Trophoblast cell (in vitro differentiated cells and primary cell): ENCODE results near the gene B9D1.

Experiments
- DNase-seq, 2 donors: peaks; one replicate each; pipeline ENCODE4 v3.0.0-alpha.2; 2016
- H2AFZ ChIP-seq: 2 replicates; pipeline ENCODE4 v1.6.1; 2013; ENCODE audit warnings: low read length, moderate library complexity, mild to moderate bottlenecking; ENCODE audit not compliant: insufficient read depth, poor library complexity
- H2AK5ac ChIP-seq: 2 replicates; pipeline ENCODE4 v1.6.1; 2013; ENCODE audit warnings: mild to moderate bottlenecking, low read length
- H2BK120ac ChIP-seq: 2 replicates; pipeline ENCODE4 v1.6.1; 2013; ENCODE audit warnings: low read length, mild to moderate bottlenecking, moderate library complexity; ENCODE audit not compliant: insufficient read depth, poor library complexity
- H2BK12ac ChIP-seq: 2 replicates; pipeline ENCODE4 v1.6.1; 2013; ENCODE audit warnings: mild to moderate bottlenecking, low read length, moderate library complexity
- H2BK5ac ChIP-seq: 2 replicates; pipeline ENCODE4 v1.6.1; 2013; ENCODE audit warnings: low read length, low read depth, moderate library complexity, mild to moderate bottlenecking; ENCODE audit not compliant: poor library complexity
- H3K14ac ChIP-seq: 2 replicates; pipeline ENCODE4 v1.6.1; 2013; ENCODE audit warnings: mild to moderate bottlenecking, low read length
- H3K18ac ChIP-seq: 2 replicates; pipeline ENCODE4 v1.6.1; 2013; ENCODE audit warnings: mild to moderate bottlenecking, low read length
- H3K23ac ChIP-seq: 2 replicates; pipeline ENCODE4 v1.6.1; 2013; ENCODE audit warnings: low read length
- H3K27ac ChIP-seq: 2 replicates; pipeline ENCODE4 v1.5.1; 2013; ENCODE audit warnings: low read depth, mild to moderate bottlenecking, inconsistent platforms, low read length, moderate library complexity
- H3K27me3 ChIP-seq: 2 replicates; pipeline ENCODE4 v1.6.1; 2013; ENCODE audit warnings: inconsistent platforms, mild to moderate bottlenecking, low read length, moderate library complexity; ENCODE audit not compliant: insufficient read depth
- H3K36me3 ChIP-seq, 2 experiments: 1 replicate in 1 of 2; 2 replicates in 1 of 2; pipeline ENCODE4 v1.6.1; 2013; ENCODE audit warnings: low read length in 2 of 2, mild to moderate bottlenecking in 2 of 2, moderate library complexity in 1 of 2; ENCODE audit not compliant: insufficient read depth in 2 of 2, control insufficient read depth in 1 of 2
- H3K4ac ChIP-seq: 2 replicates; pipeline ENCODE4 v1.6.1; 2013; ENCODE audit warnings: low read depth, mild to moderate bottlenecking, low read length, moderate library complexity
- H3K4me1 ChIP-seq, 2 experiments: 1 replicate in 1 of 2; 2 replicates in 1 of 2; pipeline ENCODE4 v1.6.1; 2013; ENCODE audit warnings: low read length in 2 of 2, mild to moderate bottlenecking in 2 of 2, moderate library complexity in 1 of 2; ENCODE audit not compliant: insufficient read depth in 2 of 2, control insufficient read depth in 1 of 2
- H3K4me2 ChIP-seq: 2 replicates; pipeline ENCODE4 v1.6.1; 2013; ENCODE audit warnings: inconsistent platforms, mild to moderate bottlenecking, low read length, moderate library complexity
- H3K4me3 ChIP-seq: 2 replicates; pipeline ENCODE4 v1.5.1; 2013; ENCODE audit warnings: mild to moderate bottlenecking, low read depth, low read length, inconsistent platforms
- H3K79me1 ChIP-seq: one replicate; pipeline ENCODE4 v1.6.1; 2013; ENCODE audit warnings: low read length
- H3K79me2 ChIP-seq: 2 replicates; pipeline ENCODE4 v1.6.1; 2013; ENCODE audit warnings: low read length, mild to moderate bottlenecking; ENCODE audit not compliant: control insufficient read depth, insufficient read depth, poor library complexity
- H3K9ac ChIP-seq: 2 replicates; pipeline ENCODE4 v1.6.1; 2013; ENCODE audit warnings: mild to moderate bottlenecking, low read length
- H3K9me3 ChIP-seq: 2 replicates; pipeline ENCODE4 v1.6.1; 2013; ENCODE audit warnings: low read depth, mild to moderate bottlenecking, control low read depth, inconsistent platforms, low read length; ENCODE audit not compliant: insufficient read depth
- H4K12ac ChIP-seq: 2 replicates; pipeline ENCODE4 v1.6.1; 2013; ENCODE audit warnings: low read depth, mild to moderate bottlenecking, low read length, moderate library complexity
- H4K8ac ChIP-seq: 2 replicates; pipeline ENCODE4 v1.6.1; 2013; ENCODE audit warnings: low read depth, mild to moderate bottlenecking, low read length, moderate library complexity
- H4K91ac ChIP-seq: one replicate; pipeline ENCODE4 v1.6.1; 2013; ENCODE audit warnings: low read depth, mild to moderate bottlenecking, low read length, moderate library complexity
- WGBS: extraction: QIAGEN DNeasy Blood & Tissue Kit; methylation state at CpG from one replicate; pipeline ENCODE4 v1.1.7; 2013; ENCODE audit warnings: missing lambda C conversion rate; ENCODE audit not compliant: insufficient read length, insufficient coverage; ENCODE audit errors: extremely low coverage; 5-methylcytosine and 5-hydroxymethylcytosine counted together

The B9D1 gene

DNA sequence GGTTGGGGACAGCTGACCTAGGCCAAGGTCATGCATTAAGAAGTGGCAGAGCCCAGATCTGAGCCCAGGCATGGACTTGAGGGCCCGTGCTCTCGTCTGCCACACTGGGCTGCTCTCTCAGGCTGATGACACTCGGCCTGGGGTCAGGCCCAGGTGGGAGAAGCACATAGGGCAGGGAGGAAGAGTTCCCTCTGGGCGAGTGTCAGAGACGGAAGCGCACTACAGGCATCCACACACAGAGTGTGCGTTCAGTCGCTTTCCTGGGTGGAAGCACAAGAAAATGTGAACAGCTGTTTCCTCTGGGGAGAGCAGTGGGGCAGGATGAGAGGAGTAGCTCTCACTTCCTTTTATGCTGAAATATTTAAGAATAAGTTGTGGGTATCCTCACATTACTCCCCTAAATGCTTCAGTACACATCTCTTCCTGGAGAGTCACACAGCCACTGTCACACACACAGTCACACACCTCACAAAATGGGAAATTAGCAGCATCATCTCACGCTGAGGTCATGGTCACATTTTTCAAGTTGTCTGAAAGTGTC, 59.7 kb downstream of the B9D1 start:
- H3K4ac ChIP-seq = no peak overlapping the region
- H2BK12ac ChIP-seq = no peak overlapping the region
- H3K79me2 ChIP-seq = no peaks in the 10 kb centered on the region
- H3K4me1 ChIP-seq = peaks cover 2 to 7% of the 10 kb centered on the region in 2 experiments
- no peaks in the 10 kb centered on the region for H3K9me3 ChIP-seq
- no peak overlapping the region for H3K4me3 ChIP-seq
- H3K27me3 ChIP-seq = no peaks in the 10 kb centered on the region
- H3K79me1 ChIP-seq = peaks cover 2% of the 10 kb centered on the region
- no CpG with 5 or more reads among the region's 9 CpGs for WGBS
- no peak overlapping the region for H3K9ac ChIP-seq
- H4K8ac ChIP-seq = no peak overlapping the region
- H2AFZ ChIP-seq = no peak overlapping the region
- no peak overlapping the region for H3K23ac ChIP-seq
- DNase-seq = no peak
- H2BK120ac ChIP-seq = no peak overlapping the region
- H4K12ac ChIP-seq = no peak overlapping the region
- no peak overlapping the region for H3K4me2 ChIP-seq
- H2BK5ac ChIP-seq = no peak overlapping the region
- no peak overlapping the region for H3K18ac ChIP-seq
- no peak overlapping the region for H3K27ac ChIP-seq
- H2AK5ac ChIP-seq = no peak overlapping the region
- H3K14ac ChIP-seq = no peak overlapping the region
- H4K91ac ChIP-seq = no peak overlapping the region
- peaks cover 21 to 23% of the 10 kb centered on the region in 2 experiments for H3K36me3 ChIP-seq

DNA sequence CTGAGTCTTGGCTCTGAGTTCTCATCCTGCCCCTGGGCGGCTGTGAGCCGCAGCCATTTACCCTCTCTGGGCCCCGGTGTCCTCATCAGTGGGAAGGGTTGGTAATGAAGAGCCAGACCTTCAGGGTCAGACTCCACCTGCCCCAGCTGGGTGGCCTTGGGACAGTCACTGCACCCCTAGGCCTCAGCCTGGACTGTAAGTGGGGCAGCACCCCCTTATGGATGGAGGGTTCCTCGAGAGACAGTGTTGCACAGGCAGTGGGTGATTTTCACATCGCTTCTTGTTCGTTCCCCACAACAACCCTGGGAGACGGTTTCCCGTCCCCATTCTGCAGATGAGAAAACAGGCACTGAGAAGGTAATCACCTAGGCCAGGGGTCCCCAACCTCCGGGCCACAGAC, 60.5 kb downstream of the B9D1 start:
- no peak overlapping the region for H2AK5ac ChIP-seq
- H3K4me2 ChIP-seq = no peak overlapping the region
- no peak overlapping the region for H4K8ac ChIP-seq
- no peak overlapping the region for H3K18ac ChIP-seq
- no peak overlapping the region for H2AFZ ChIP-seq
- H3K9ac ChIP-seq = no peak overlapping the region
- no peak overlapping the region for H3K23ac ChIP-seq
- no CpG with 5 or more reads among the region's 9 CpGs for WGBS
- no peak overlapping the region for H3K27ac ChIP-seq
- DNase-seq = no peak
- H2BK5ac ChIP-seq = no peak overlapping the region
- no peak overlapping the region for H2BK120ac ChIP-seq
- H4K12ac ChIP-seq = no peak overlapping the region
- H3K27me3 ChIP-seq = no peaks in the 10 kb centered on the region
- no peak overlapping the region for H3K4me3 ChIP-seq
- peaks cover 2 to 7% of the 10 kb centered on the region in 2 experiments for H3K4me1 ChIP-seq
- peaks cover 21 to 23% of the 10 kb centered on the region in 2 experiments for H3K36me3 ChIP-seq
- H3K14ac ChIP-seq = no peak overlapping the region
- no peak overlapping the region for H3K4ac ChIP-seq
- no peaks in the 10 kb centered on the region for H3K9me3 ChIP-seq
- H2BK12ac ChIP-seq = no peak overlapping the region
- peaks cover 2% of the 10 kb centered on the region for H3K79me1 ChIP-seq
- H3K79me2 ChIP-seq = no peaks in the 10 kb centered on the region
- H4K91ac ChIP-seq = no peak overlapping the region

DNA sequence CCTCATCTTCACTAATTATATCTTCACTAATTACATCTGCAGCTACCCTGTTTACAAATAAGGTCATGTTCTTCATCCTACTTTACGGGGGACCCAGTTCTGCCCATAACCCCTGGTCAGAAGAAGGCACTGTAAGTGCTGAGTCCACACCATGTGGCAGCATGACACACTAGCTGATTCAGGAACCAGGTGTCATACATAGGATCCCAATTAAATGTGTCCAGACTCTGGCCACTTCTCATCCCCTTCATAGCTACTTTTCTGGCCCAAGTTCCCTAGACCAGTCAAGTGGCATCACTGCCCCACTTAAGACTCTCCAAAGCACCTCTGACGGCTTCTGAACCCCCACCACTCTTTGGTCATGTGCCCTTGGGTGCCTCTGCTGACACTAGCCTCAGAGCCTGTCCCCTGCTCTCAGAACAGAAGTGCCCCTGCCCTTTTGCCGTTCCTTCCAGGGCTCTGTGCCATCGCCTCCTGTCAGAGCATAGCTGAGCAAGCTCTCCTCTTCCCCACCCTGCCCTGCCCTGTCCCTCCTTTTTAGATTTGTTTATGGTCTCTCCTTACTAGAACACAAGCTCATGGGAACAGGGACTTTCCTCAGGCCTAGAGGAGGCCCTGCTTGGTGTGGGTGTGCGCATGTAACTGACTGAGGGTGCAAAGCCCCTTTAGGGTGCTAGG, 61.1 kb downstream of the B9D1 start:
- Histone ChIP-seq H2BK12ac (no peak overlapping the region), H3K79me2 (no peaks in the 10 kb centered on the region), H2AFZ (no peak overlapping the region), H3K4me2 (no peak overlapping the region), H2AK5ac (no peak overlapping the region), H3K79me1 (peaks cover 2% of the 10 kb centered on the region), H3K4me3 (no peak overlapping the region), H4K91ac (no peak overlapping the region), H3K23ac (no peak overlapping the region), H3K4ac (no peak overlapping the region), H2BK120ac (no peak overlapping the region), H3K4me1 (peaks cover 2 to 7% of the 10 kb centered on the region in 2 experiments), H3K9ac (no peak overlapping the region), H3K27ac (no peak overlapping the region), H2BK5ac (no peak overlapping the region), H3K14ac (no peak overlapping the region), H3K27me3 (no peaks in the 10 kb centered on the region), H3K9me3 (no peaks in the 10 kb centered on the region), H3K36me3 (peaks cover 19 to 23% of the 10 kb centered on the region in 2 experiments), H3K18ac (no peak overlapping the region), H4K12ac (no peak overlapping the region), H4K8ac (no peak overlapping the region)
- DNase-seq = no peak
- WGBS = no CpG with 5 or more reads among the region's 5 CpGs

DNA sequence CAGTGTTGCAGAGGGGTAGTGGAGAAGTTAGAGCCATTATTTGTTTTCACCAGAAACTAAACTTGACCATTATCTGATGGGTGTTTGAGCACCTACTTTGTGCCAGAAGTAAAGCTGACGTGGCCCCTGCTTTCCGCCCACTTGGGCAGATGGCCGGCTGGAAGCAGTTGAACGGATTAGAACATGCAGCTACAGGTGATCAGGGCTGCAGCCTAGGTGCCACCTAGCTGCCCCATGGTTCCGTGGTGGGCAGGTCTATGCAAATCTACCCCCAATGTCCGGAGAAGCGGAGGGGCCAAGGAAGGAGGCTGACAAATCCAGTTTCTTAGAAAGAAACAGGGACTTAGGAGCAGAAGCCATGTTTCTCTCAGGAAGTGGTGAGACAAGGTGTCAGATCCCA, 62.7 kb downstream of the B9D1 start:
- H3K4me1 ChIP-seq = peaks cover 2 to 7% of the 10 kb centered on the region in 2 experiments
- no peak overlapping the region for H3K18ac ChIP-seq
- WGBS = no CpG with 5 or more reads among the region's 7 CpGs
- H2BK120ac ChIP-seq = no peak overlapping the region
- H2BK12ac ChIP-seq = no peak overlapping the region
- H3K4me3 ChIP-seq = no peak overlapping the region
- no peaks in the 10 kb centered on the region for H3K79me2 ChIP-seq
- H3K23ac ChIP-seq = no peak overlapping the region
- no peak overlapping the region for H3K4me2 ChIP-seq
- H3K4ac ChIP-seq = no peak overlapping the region
- H3K27me3 ChIP-seq = no peaks in the 10 kb centered on the region
- H4K12ac ChIP-seq = no peak overlapping the region
- no peak for DNase-seq
- H2AK5ac ChIP-seq = no peak overlapping the region
- H4K91ac ChIP-seq = no peak overlapping the region
- H3K27ac ChIP-seq = no peak overlapping the region
- H2AFZ ChIP-seq = no peak overlapping the region
- no peak overlapping the region for H2BK5ac ChIP-seq
- H3K79me1 ChIP-seq = peaks cover 2% of the 10 kb centered on the region
- peaks cover 13 to 19% of the 10 kb centered on the region in 2 experiments for H3K36me3 ChIP-seq
- H3K14ac ChIP-seq = no peak overlapping the region
- H3K9me3 ChIP-seq = no peaks in the 10 kb centered on the region
- no peak overlapping the region for H4K8ac ChIP-seq
- no peak overlapping the region for H3K9ac ChIP-seq
